ENCODE data around the gene CDPF1. TPM values are rescaled to one million over a fixed set of nuclear protein-coding genes. Genes with fewer than 3 reads are reported as not detected.

CDPF1 gene
- total RNA-seq, 1 experiment from 2014 or later: 8.1 TPM

GRCh38 chr22:46240073-46240472 lies 10.0 kb downstream of the CDPF1 start:
- H3K27me3 ChIP-seq (ENCODE audit: insufficient read depth, low read length): no peaks in the 10 kb centered on the region
- H3K56ac ChIP-seq (ENCODE audit: insufficient read length, low read depth, low read length): no peak overlapping the region
- H3K4me3 Mint-ChIP-seq: no peak overlapping the region
- H3K18ac ChIP-seq (ENCODE audit: insufficient read length, low read depth, low read length): no peak overlapping the region
- no peak overlapping the region for H2BK120ac ChIP-seq (ENCODE audit: low read depth, low read length, poor library complexity, severe bottlenecking)
- no peak overlapping the region for H4K91ac ChIP-seq (ENCODE audit: insufficient read length, low read depth, low read length)
- H4K20me1 ChIP-seq (ENCODE audit: control insufficient read depth, insufficient read depth, insufficient read length): no peaks in the 10 kb centered on the region
- H3K9me3 ChIP-seq (ENCODE audit: control insufficient read depth, low read depth, low read length): no peaks in the 10 kb centered on the region
- peaks cover 5 to 12% (median 9%) of the 10 kb centered on the region in 3 experiments; a peak in 5 of 7 replicates for H3K36me3 Mint-ChIP-seq (ENCODE audit: insufficient read depth in 1 of 3, low read depth in 3 of 3)
- H3K23ac ChIP-seq (ENCODE audit: insufficient read length, low read depth, low read length): no peak overlapping the region
- H3K27me3 Mint-ChIP-seq (ENCODE audit: low read depth): peaks cover 4% of the 10 kb centered on the region
- peaks cover 0 to 2% of the 10 kb centered on the region in 2 experiments; a peak in 2 of 5 replicates for H3K9me3 Mint-ChIP-seq
- H2BK20ac ChIP-seq (ENCODE audit: low read depth, low read length, poor library complexity, severe bottlenecking): no peak overlapping the region
- H2BK5ac ChIP-seq (ENCODE audit: insufficient read length, low read length): no peak overlapping the region
- no peaks in the 10 kb centered on the region for H3K4me1 Mint-ChIP-seq
- no peak overlapping the region for H2AK5ac ChIP-seq (ENCODE audit: insufficient read length, low read length)
- no peak overlapping the region for H2AFZ ChIP-seq (ENCODE audit: low read length)
- H3K23me2 ChIP-seq (ENCODE audit: insufficient read length, low read depth, low read length, poor library complexity, severe bottlenecking): no peaks in the 10 kb centered on the region
- DNase-seq: no peak
- H3K79me1 ChIP-seq (ENCODE audit: insufficient read depth, low read depth, low read length, poor library complexity, severe bottlenecking): no peaks in the 10 kb centered on the region
- H4K5ac ChIP-seq (ENCODE audit: insufficient read length, low read depth, low read length): no peak overlapping the region
- WGBS (ENCODE audit: extremely low coverage, insufficient read length, low lambda C conversion rate): no CpG with 5 or more reads among the region's 2 CpGs
- no peak overlapping the region for H3K4ac ChIP-seq (ENCODE audit: low read depth, low read length)
- H3K4me1 ChIP-seq (ENCODE audit: insufficient read depth, low read length): no peaks in the 10 kb centered on the region
- TF ChIP-seq CTCF (conservative IDR thresholded peaks at IDR 0.05): no peak
- H3K14ac ChIP-seq (ENCODE audit: insufficient read depth, low read length): no peak overlapping the region
- H3K79me2 ChIP-seq (ENCODE audit: insufficient read depth, low read length): no peaks in the 10 kb centered on the region
- no peak overlapping the region for H3T11ph ChIP-seq (ENCODE audit: low read length)
- no peak overlapping the region for H3K9ac ChIP-seq (ENCODE audit: extremely low read depth, insufficient read length, low read length)
- H3K4me2 ChIP-seq (ENCODE audit: insufficient read depth, insufficient read length, low read length): no peak overlapping the region
- no peak overlapping the region for H2BK15ac ChIP-seq (ENCODE audit: low read depth, low read length)
- H2BK12ac ChIP-seq (ENCODE audit: insufficient read length, low read depth, low read length): no peak overlapping the region
- H3K27ac Mint-ChIP-seq: no peak overlapping the region
- H4K8ac ChIP-seq (replicated peaks; ENCODE audit: insufficient read length, low read depth, low read length): no peak overlapping the region
- no peak overlapping the region for H3K27ac ChIP-seq (ENCODE audit: insufficient read length, low read depth, low read length)
